ENCODE measurements around the gene TEKTIP1.

DNA sequence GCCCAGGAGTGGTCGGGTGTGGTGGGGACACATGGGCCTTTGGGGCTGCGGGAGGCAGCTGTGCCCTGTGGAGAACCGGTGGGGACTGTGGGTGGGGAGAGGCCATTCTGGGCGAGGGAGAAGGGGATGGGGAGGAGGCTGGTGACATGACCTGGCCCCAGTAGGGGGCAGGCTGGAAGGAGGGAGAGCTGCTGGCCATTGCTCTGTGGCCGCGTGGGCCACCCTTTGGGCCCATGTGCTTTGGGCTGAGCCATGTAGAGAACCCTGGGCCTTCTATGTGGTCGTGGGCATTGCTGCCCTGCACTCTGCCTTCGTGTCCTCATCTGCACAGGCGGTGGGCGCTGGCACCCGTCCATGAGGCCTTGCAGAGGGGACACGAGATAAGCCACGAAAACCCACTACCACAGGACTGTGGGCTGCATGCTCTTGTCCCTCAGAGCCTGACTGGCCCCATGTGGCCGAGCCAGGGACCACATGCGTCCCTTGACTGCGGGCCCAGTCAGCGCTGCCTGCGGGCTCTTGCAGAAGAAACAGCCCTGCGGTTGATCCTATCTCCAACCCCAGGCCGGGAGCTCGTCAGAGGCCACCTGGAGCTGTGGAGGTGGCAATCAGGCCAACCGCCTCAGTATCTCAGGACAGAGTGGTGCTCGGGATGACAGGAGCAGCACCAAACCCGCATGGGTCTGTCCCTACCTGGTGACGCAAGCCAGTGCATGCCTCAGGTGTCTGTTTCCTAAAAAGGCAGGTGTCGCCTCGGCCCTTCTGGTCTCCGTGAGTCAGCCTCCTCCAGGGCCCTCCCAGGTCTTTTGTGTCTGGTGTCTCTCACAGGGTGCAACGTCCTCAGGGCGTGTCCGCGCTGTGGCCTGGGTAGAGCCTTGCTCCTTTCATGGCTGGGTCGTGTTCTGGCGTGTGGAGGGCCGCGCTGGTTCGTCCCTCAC lies 18.5 kb upstream of the TEKTIP1 start:
- TF ChIP-seq CTCF (IDR thresholded peaks at IDR 0.05): no peak
- TF ChIP-seq POLR2A (IDR thresholded peaks at IDR 0.05): no peak
